H1 (cell line): ENCODE results near the gene MRPS34. TPM values are rescaled to one million over a fixed set of nuclear protein-coding genes. Genes with fewer than 3 reads are reported as not detected.
A peak's percentile ranks its signal among the peaks of the same experiment; 100 is the strongest.

ENCODE experiments used
- CTCF ChIA-PET: fragments of 300-600 bp; sonication (Branson Sonifier 250); formaldehyde crosslinking; loops from one replicate; lab custom pipeline; 2021; ENCODE audit not compliant: partially characterized antibody; lab: Charles Lee
- POLR2A ChIA-PET: fragments of 300-600 bp; sonication (Branson Sonifier 250); formaldehyde crosslinking; loops from one replicate; lab custom pipeline; 2021; ENCODE audit warnings: inconsistent platforms; ENCODE audit not compliant: partially characterized antibody; lab: Charles Lee
- DNase-seq, 2 experiments: peaks; one replicate each; pipeline versions ENCODE4 v3.0.0 to v3.0.0-alpha.2; 2010 to 2022; ENCODE audit warnings: low spot score in 2 of 2, low read depth in 1 of 2, mixed read lengths in 1 of 2
- FAIRE-seq: peaks from 2 replicates; lab custom pipeline; 2011; peaks lifted over from hg19 to GRCh38; lab: Jason Lieb, UNC
- H2AFZ ChIP-seq: 2 replicates; pipeline ENCODE4 v1.8.1; 2012; ENCODE audit warnings: low read length, inconsistent platforms
- H2AK5ac ChIP-seq: 2 replicates; pipeline ENCODE4 v1.6.1; 2013; ENCODE audit warnings: low read depth, low read length
- H2BK120ac ChIP-seq: replicated peaks from 2 replicates; pipeline ENCODE3; 2013; ENCODE audit warnings: low read depth, low read length, inconsistent platforms
- H2BK12ac ChIP-seq: 2 replicates; pipeline ENCODE4 v1.6.1; 2013; ENCODE audit warnings: low read depth, low read length
- H2BK15ac ChIP-seq: 2 replicates; pipeline ENCODE4 v1.6.1; 2013; ENCODE audit warnings: low read length
- H2BK20ac ChIP-seq: 2 replicates; pipeline ENCODE4 v1.6.1; 2013; ENCODE audit warnings: low read length
- H2BK5ac ChIP-seq: 2 replicates; pipeline ENCODE4 v1.6.1; 2013; ENCODE audit warnings: low read depth, low read length
- H3K14ac ChIP-seq: 2 replicates; pipeline ENCODE4 v1.6.1; 2013; ENCODE audit warnings: inconsistent platforms; ENCODE audit not compliant: insufficient read length
- H3K18ac ChIP-seq: 2 replicates; pipeline ENCODE4 v1.6.1; 2013; ENCODE audit warnings: low read length; ENCODE audit errors: extremely low read depth
- H3K23ac ChIP-seq: 2 replicates; pipeline ENCODE4 v1.6.1; 2013; ENCODE audit warnings: inconsistent platforms; ENCODE audit not compliant: insufficient read length
- H3K23me2 ChIP-seq: 2 replicates; pipeline ENCODE4 v1.6.1; 2013; ENCODE audit warnings: low read depth, low read length
- H3K27ac ChIP-seq: 2 replicates; pipeline ENCODE4 v1.6.1; 2011; ENCODE audit warnings: low read depth, low read length, inconsistent platforms
- H3K27me3 ChIP-seq, 4 experiments: replicated peaks in 1 of 4; 1 replicate in 1 of 4; 2 replicates in 3 of 4; pipeline versions ENCODE4 v1.6.1 to v1.8.1; 2011 to 2013; ENCODE audit warnings: low read length in 3 of 4, mild to moderate bottlenecking in 3 of 4, inconsistent platforms in 2 of 4, mixed read lengths in 2 of 4, moderate library complexity in 1 of 4; ENCODE audit not compliant: control insufficient read depth in 3 of 4, insufficient read depth in 3 of 4; ENCODE audit errors: extremely low read depth in 1 of 4
- H3K36me3 ChIP-seq, 4 experiments: 2 replicates each; pipeline versions ENCODE4 v1.6.1 to v1.8.1; 2011 to 2013; ENCODE audit warnings: mild to moderate bottlenecking in 4 of 4, low read length in 3 of 4, moderate library complexity in 2 of 4, control low read depth in 1 of 4, inconsistent platforms in 1 of 4; ENCODE audit not compliant: insufficient read depth in 4 of 4, control insufficient read depth in 2 of 4
- H3K4ac ChIP-seq: replicated peaks from 2 replicates; pipeline ENCODE3; 2013; ENCODE audit warnings: low read length, low read depth, mixed read lengths, inconsistent platforms; ENCODE audit not compliant: insufficient read length
- H3K4me1 ChIP-seq, 4 experiments: replicated peaks in 1 of 4; 1 replicate in 1 of 4; 2 replicates in 3 of 4; pipeline versions ENCODE4 v1.6.1 to v1.8.1; 2011 to 2013; ENCODE audit warnings: low read length in 3 of 4, inconsistent platforms in 2 of 4, mixed read lengths in 1 of 4; ENCODE audit not compliant: insufficient read depth in 4 of 4, control insufficient read depth in 3 of 4
- H3K4me2 ChIP-seq, 2 experiments: 2 replicates each; pipeline versions ENCODE4 v1.6.1 to v1.8.1; 2011 to 2013; ENCODE audit warnings: low read depth in 2 of 2, low read length in 2 of 2, control low read depth in 1 of 2, inconsistent platforms in 1 of 2, mild to moderate bottlenecking in 1 of 2; ENCODE audit not compliant: insufficient read depth in 1 of 2
- H3K4me3 ChIP-seq, 4 experiments: fragments of 200-600, 300-600 bp in 1 of 4; sonication (generic), shearing (Covaris generic), sonication (Bioruptor Twin) in 1 of 4; 2 replicates each; pipeline versions ENCODE4 v1.5.1 to v1.8.1; 2011 to 2016; ENCODE audit warnings: low read length in 4 of 4, low read depth in 3 of 4, control low read depth in 2 of 4, inconsistent platforms in 2 of 4, mild to moderate bottlenecking in 2 of 4, mixed read lengths in 1 of 4, moderate library complexity in 1 of 4; ENCODE audit not compliant: insufficient read depth in 2 of 4; ENCODE audit errors: extremely low read depth in 1 of 4
- H3K56ac ChIP-seq: replicated peaks from 2 replicates; pipeline ENCODE3; 2013; ENCODE audit warnings: low read depth, mild to moderate bottlenecking, mixed read lengths, low read length, inconsistent platforms; ENCODE audit not compliant: insufficient read length
- H3K79me1 ChIP-seq: 2 replicates; pipeline ENCODE4 v1.6.1; 2013; ENCODE audit warnings: low read depth, low read length, control low read depth
- H3K79me2 ChIP-seq, 2 experiments: 2 replicates each; pipeline versions ENCODE4 v1.6.1 to v1.8.1; 2012 to 2013; ENCODE audit warnings: low read length in 2 of 2, mild to moderate bottlenecking in 2 of 2, inconsistent platforms in 1 of 2; ENCODE audit not compliant: insufficient read depth in 2 of 2, control insufficient read depth in 1 of 2
- H3K9ac ChIP-seq, 4 experiments: replicated peaks in 1 of 4; 1 replicate in 1 of 4; 2 replicates in 3 of 4; pipeline versions ENCODE4 v1.6.1 to v1.8.1; 2011 to 2013; ENCODE audit warnings: low read depth in 3 of 4, low read length in 3 of 4, control low read depth in 2 of 4, mild to moderate bottlenecking in 2 of 4, moderate library complexity in 2 of 4, inconsistent platforms in 1 of 4; ENCODE audit errors: extremely low read depth in 1 of 4
- H3K9me3 ChIP-seq, 2 experiments: 2 replicates each; pipeline versions ENCODE4 v1.6.1 to v1.8.1; 2012 to 2013; ENCODE audit warnings: mild to moderate bottlenecking in 2 of 2, moderate library complexity in 2 of 2, control low read depth in 1 of 2, inconsistent platforms in 1 of 2, low read depth in 1 of 2, low read length in 1 of 2, mixed read lengths in 1 of 2; ENCODE audit not compliant: insufficient read depth in 2 of 2
- H4K20me1 ChIP-seq, 2 experiments: replicated peaks in 1 of 2; 2 replicates each; pipeline versions ENCODE3 to v1.8.1; 2011 to 2013; ENCODE audit warnings: inconsistent platforms in 2 of 2, low read length in 2 of 2, mild to moderate bottlenecking in 1 of 2; ENCODE audit not compliant: insufficient read depth in 2 of 2, control insufficient read depth in 1 of 2
- H4K5ac ChIP-seq: 2 replicates; pipeline ENCODE4 v1.6.1; 2013; ENCODE audit warnings: low read length, low read depth, mixed read lengths, inconsistent platforms; ENCODE audit not compliant: insufficient read length
- H4K8ac ChIP-seq: 2 replicates; pipeline ENCODE4 v1.8.0; 2013; ENCODE audit warnings: mild to moderate bottlenecking, moderate library complexity, low read length, inconsistent platforms; ENCODE audit not compliant: insufficient read depth; ENCODE audit errors: extremely low read depth
- H4K91ac ChIP-seq: replicated peaks from 2 replicates; pipeline ENCODE3; 2013; ENCODE audit warnings: low read length, mixed read lengths, inconsistent platforms; ENCODE audit not compliant: insufficient read length
- EP300 ChIP-seq, 2 experiments: IDR thresholded peaks; 1 replicate in 1 of 2; 2 replicates in 1 of 2; pipeline ENCODE4 v1.6.1; 2011 to 2012; ENCODE audit warnings: low read depth in 2 of 2, low read length in 2 of 2, mild to moderate bottlenecking in 2 of 2, borderline replicate concordance in 1 of 2, inconsistent platforms in 1 of 2, moderate library complexity in 1 of 2
- HDAC2 ChIP-seq, 2 experiments: fragments of 300-600 bp in 1 of 2; sonication (generic) in 1 of 2; IDR thresholded peaks; 2 replicates each; pipeline ENCODE4 v1.6.1; 2011 to 2012; ENCODE audit warnings: low read depth in 2 of 2, low read length in 2 of 2, mild to moderate bottlenecking in 2 of 2, moderate library complexity in 2 of 2, borderline replicate concordance in 1 of 2, inconsistent platforms in 1 of 2
- SAP30 ChIP-seq: fragments of 300-600 bp; sonication (generic); IDR thresholded peaks from 2 replicates; pipeline ENCODE4 v1.7.1; 2012; ENCODE audit warnings: low read length, moderate library complexity, mild to moderate bottlenecking, inconsistent platforms; ENCODE audit not compliant: insufficient read depth, insufficient replicate concordance
- SIRT6 ChIP-seq: IDR thresholded peaks from one replicate; pipeline ENCODE4 v1.7.1; 2012; ENCODE audit warnings: low read length, inconsistent platforms
- SP4 ChIP-seq: IDR thresholded peaks from 2 replicates; pipeline ENCODE4 v1.6.1; 2012; ENCODE audit warnings: low read length, inconsistent platforms
- ZNF274 ChIP-seq: IDR thresholded peaks from 2 replicates; pipeline ENCODE4 v1.7.0; 2012; ENCODE audit warnings: low read length, borderline replicate concordance; ENCODE audit errors: extremely low read depth
- WGBS, 2 experiments: shearing (Covaris generic) in 1 of 2; methylation state at CpG; one replicate each; pipeline versions ENCODE4 v1.1.6 to v1.1.7; 2013 to 2015; ENCODE audit warnings: low lambda C conversion rate in 2 of 2, mixed read lengths in 2 of 2, inconsistent platforms in 1 of 2, low coverage in 1 of 2, missing lambda C conversion rate in 1 of 2; ENCODE audit not compliant: insufficient replicate concordance in 2 of 2, insufficient coverage in 1 of 2, insufficient read length in 1 of 2; ENCODE audit errors: extremely low coverage in 1 of 2, missing lambda C conversion rate in 1 of 2; 5-methylcytosine and 5-hydroxymethylcytosine counted together
- polyA plus RNA-seq, 7 experiments: library from polyadenylated mRNA; depleted of rRNA in 3 of 7; stranded (reverse) in 5 of 7; unstranded in 2 of 7; fragments of >200 nt in 5 of 7; fragments of 200-250 nt in 2 of 7; gene quantifications; 1 replicate in 5 of 7; 2 replicates in 1 of 7; 4 replicates in 1 of 7; pipeline versions ENCODE4 v1.2.1 to v1.2.3, GENCODE V29; 2011 to 2013; ENCODE audit warnings: missing spikeins in 2 of 7, mixed read lengths in 2 of 7
- total RNA-seq: library from RNA; stranded (reverse); fragmentation: NEBNext Ultra II Directional; extraction: Animal tissue kit (Norgen Biotek cat#: 25700); gene quantifications from 2 replicates; pipeline ENCODE4 v1.2.1, GENCODE V29; 2021

Gene MRPS34
- total and polyA plus RNA-seq, 2 of the 8 experiments (the other 6 are each of a cell fraction or from before 2014, with no cell fraction given) = 168 to 252 TPM

- H4K91ac ChIP-seq = no peak overlapping the region
- no peak overlapping the region for H2BK120ac ChIP-seq
- H2BK15ac ChIP-seq = no peak overlapping the region
- H2BK5ac ChIP-seq = 0 out of 2 replicates have a peak overlapping the region, but pooled peaks have one; percentile 8
- CTCF ChIA-PET = interaction anchor here (0.7 to 0.8 kb wide), 2 partner anchors 8 to 106 kb away, joined by 3 to 4 read pairs; partner anchors contain the start of genes EME2 and MRPS34
- H3K14ac ChIP-seq = no peak overlapping the region
- no peak overlapping the region for H4K8ac ChIP-seq
- H3K23ac ChIP-seq = no peak overlapping the region
- WGBS, 2 experiments = 94% methylated on average over 6 of the region's 6 CpGs; no CpG with 5 or more reads in 1 of the 2 experiments
- peaks cover 0 to 7% (median 4%) of the 10 kb centered on the region in 4 experiments; a peak in 5 of 7 replicates for H3K4me1 ChIP-seq
- no peak overlapping the region for H2AFZ ChIP-seq
- H3K9ac ChIP-seq = no peak overlapping the region; a peak in 1 of 7 replicates
- H3K36me3 ChIP-seq = peaks cover 0 to 16% (median 7%) of the 10 kb centered on the region in 4 experiments; a peak in 6 of 8 replicates
- 0 out of 2 replicates have a peak overlapping the region, but pooled peaks have one; percentile 48 for H2AK5ac ChIP-seq
- H4K20me1 ChIP-seq = peaks cover 8 to 33% of the 10 kb centered on the region in 2 experiments
- H3K23me2 ChIP-seq = peaks cover 3% of the 10 kb centered on the region; the same call in 1 of the 2 replicates
- TF ChIP-seq ZNF274 = no peak
- TF ChIP-seq SP4 = no peak
- no peak for TF ChIP-seq SAP30
- no peak for TF ChIP-seq SIRT6
- TF ChIP-seq EP300 (IDR thresholded peaks at IDR 0.05; ENCODE audit: borderline replicate concordance in 1 of 2, low read depth in 2 of 2, low read length in 2 of 2) = no peak
- TF ChIP-seq HDAC2 (IDR thresholded peaks at IDR 0.05; ENCODE audit: borderline replicate concordance in 1 of 2, low read depth in 2 of 2, low read length in 2 of 2) = no peak
- TF ChIP-seq, all 59 proteins: peak for 0
- Histone ChIP-seq H2BK20ac (no peak overlapping the region), H3K56ac (no peak overlapping the region), H3K79me2 (peaks cover 0 to 23% of the 10 kb centered on the region in 2 experiments; a peak in 2 of 4 replicates), H2BK12ac (no peak overlapping the region), H3K18ac (no peak overlapping the region), H4K5ac (no peak overlapping the region), H3K4me3 (0 out of 8 replicates have a peak overlapping the region, but pooled peaks of 1 of the 4 experiments have one; percentile 98), H3K27ac (no peak overlapping the region), H3K9me3 (no peaks in the 10 kb centered on the region), H3K4me2 (peak overlapping the region in 1 of 2 experiments; percentile 81; a peak in 1 of 4 replicates), H3K79me1 (peaks cover 13% of the 10 kb centered on the region), H3K4ac (no peak overlapping the region), H3K27me3 (no peaks in the 10 kb centered on the region)
- no peak for DNase-seq
- POLR2A ChIA-PET = interaction anchor here (0.5 to 12.0 kb wide), 5 partner anchors 8 to 184 kb away, joined by 4 to 246 read pairs (median 15); partner anchors contain the start of genes EME2, IGFALS, JPT2 and MRPS34
- FAIRE-seq = no peak
These were observed 7.7 kb upstream of the MRPS34 start for GRCh38 chr16:1780677-1781072.
